ENCODE data around the gene PGAP6. TPM values are rescaled to one million over a fixed set of nuclear protein-coding genes. Genes with fewer than 3 reads are reported as not detected.

The PGAP6 gene
- polyA plus RNA-seq, 2 of the 4 experiments (the other 2 are of a cell fraction), result 25.9 to 38.1 TPM

GRCh38 chr16:374616-374926, 7.2 kb downstream of the PGAP6 start:
- H3K4me3 ChIP-seq, result no peak overlapping the region
- no peaks in the 10 kb centered on the region for H3K9me3 ChIP-seq
- no peak for FAIRE-seq
- H3K4me2 ChIP-seq, result no peak overlapping the region
- WGBS (ENCODE audit: missing lambda C conversion rate), result 54% methylated on average over 4 of the region's 9 CpGs
- ATAC-seq, result no peak
- no peak overlapping the region for H3K27ac ChIP-seq
- POLR2A ChIA-PET, result no interaction called here
- DNase-seq (ENCODE audit: low read depth in 1 of 2, low spot score in 1 of 2), result no peak
- CTCF ChIA-PET, result interaction anchor here (1.0 to 3.2 kb wide), 3 partner anchors 13 to 309 kb away, joined by 3 to 16 read pairs (median 4); no protein-coding TSS in a partner anchor
- peaks cover 11% of the 10 kb centered on the region; the same call in 2 of the 3 replicates for H3K4me1 ChIP-seq
- TF ChIP-seq EHMT2 (IDR thresholded peaks at IDR 0.05; ENCODE audit: low read depth) (no peak), CTCF (IDR thresholded peaks at IDR 0.05) (no peak), NPAS2 (CRISPR knock-in tag; IDR thresholded peaks at IDR 0.05; ENCODE audit: borderline replicate concordance) (no peak), ATOH8 (CRISPR knock-in tag; IDR thresholded peaks at IDR 0.05; ENCODE audit: low read depth) (no peak), JUNB (IDR thresholded peaks at IDR 0.05) (no peak), NFE2L2 (conservative IDR thresholded peaks at IDR 0.05; ENCODE audit: low read length) (no peak), HMGXB4 (CRISPR knock-in tag; IDR thresholded peaks at IDR 0.05; ENCODE audit: borderline replicate concordance) (no peak), HOXB13 (CRISPR knock-in tag; IDR thresholded peaks at IDR 0.05; ENCODE audit: low read depth) (no peak), CBX2 (IDR thresholded peaks at IDR 0.05; ENCODE audit: borderline replicate concordance, low read depth) (no peak), TFCP2L1 (CRISPR knock-in tag; IDR thresholded peaks at IDR 0.05) (no peak), FOSB (CRISPR knock-in tag; IDR thresholded peaks at IDR 0.05) (no peak), BCL3 (IDR thresholded peaks at IDR 0.05) (no peak), HEYL (CRISPR knock-in tag; IDR thresholded peaks at IDR 0.05) (no peak), ZSCAN20 (CRISPR knock-in tag; IDR thresholded peaks at IDR 0.05) (no peak), RAD21 (conservative IDR thresholded peaks at IDR 0.05 in 1 of 2, IDR thresholded peaks at IDR 0.05 in 1 of 2) (no peak)
- TF ChIP-seq, protein P1, sequence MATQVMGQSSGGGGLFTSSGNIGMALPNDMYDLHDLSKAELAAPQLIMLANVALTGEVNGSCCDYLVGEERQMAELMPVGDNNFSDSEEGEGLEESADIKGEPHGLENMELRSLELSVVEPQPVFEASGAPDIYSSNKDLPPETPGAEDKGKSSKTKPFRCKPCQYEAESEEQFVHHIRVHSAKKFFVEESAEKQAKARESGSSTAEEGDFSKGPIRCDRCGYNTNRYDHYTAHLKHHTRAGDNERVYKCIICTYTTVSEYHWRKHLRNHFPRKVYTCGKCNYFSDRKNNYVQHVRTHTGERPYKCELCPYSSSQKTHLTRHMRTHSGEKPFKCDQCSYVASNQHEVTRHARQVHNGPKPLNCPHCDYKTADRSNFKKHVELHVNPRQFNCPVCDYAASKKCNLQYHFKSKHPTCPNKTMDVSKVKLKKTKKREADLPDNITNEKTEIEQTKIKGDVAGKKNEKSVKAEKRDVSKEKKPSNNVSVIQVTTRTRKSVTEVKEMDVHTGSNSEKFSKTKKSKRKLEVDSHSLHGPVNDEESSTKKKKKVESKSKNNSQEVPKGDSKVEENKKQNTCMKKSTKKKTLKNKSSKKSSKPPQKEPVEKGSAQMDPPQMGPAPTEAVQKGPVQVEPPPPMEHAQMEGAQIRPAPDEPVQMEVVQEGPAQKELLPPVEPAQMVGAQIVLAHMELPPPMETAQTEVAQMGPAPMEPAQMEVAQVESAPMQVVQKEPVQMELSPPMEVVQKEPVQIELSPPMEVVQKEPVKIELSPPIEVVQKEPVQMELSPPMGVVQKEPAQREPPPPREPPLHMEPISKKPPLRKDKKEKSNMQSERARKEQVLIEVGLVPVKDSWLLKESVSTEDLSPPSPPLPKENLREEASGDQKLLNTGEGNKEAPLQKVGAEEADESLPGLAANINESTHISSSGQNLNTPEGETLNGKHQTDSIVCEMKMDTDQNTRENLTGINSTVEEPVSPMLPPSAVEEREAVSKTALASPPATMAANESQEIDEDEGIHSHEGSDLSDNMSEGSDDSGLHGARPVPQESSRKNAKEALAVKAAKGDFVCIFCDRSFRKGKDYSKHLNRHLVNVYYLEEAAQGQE (IDR thresholded peaks at IDR 0.05), result no peak
- TF ChIP-seq, protein P2, sequence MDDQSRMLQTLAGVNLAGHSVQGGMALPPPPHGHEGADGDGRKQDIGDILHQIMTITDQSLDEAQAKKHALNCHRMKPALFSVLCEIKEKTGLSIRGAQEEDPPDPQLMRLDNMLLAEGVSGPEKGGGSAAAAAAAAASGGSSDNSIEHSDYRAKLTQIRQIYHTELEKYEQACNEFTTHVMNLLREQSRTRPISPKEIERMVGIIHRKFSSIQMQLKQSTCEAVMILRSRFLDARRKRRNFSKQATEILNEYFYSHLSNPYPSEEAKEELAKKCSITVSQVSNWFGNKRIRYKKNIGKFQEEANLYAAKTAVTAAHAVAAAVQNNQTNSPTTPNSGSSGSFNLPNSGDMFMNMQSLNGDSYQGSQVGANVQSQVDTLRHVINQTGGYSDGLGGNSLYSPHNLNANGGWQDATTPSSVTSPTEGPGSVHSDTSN (IDR thresholded peaks at IDR 0.05), result no peak
